Head of caudate nucleus (tissue), 42 donors: ENCODE data around the gene PPP2R5B.

ENCODE experiments used
- DNase-seq, 42 donors: peaks; one replicate each; pipeline versions ENCODE4 v3.0.0 to v3.0.0-alpha.2; 2020 to 2021; ENCODE audit warnings: mixed read lengths in 7 of 42
- intact Hi-C: fragments of 100-400 bp; cut with DNase I; formaldehyde crosslinking; loops from one replicate; pipeline ENCODE4 v1.15.0; 2022

Gene PPP2R5B

DNA sequence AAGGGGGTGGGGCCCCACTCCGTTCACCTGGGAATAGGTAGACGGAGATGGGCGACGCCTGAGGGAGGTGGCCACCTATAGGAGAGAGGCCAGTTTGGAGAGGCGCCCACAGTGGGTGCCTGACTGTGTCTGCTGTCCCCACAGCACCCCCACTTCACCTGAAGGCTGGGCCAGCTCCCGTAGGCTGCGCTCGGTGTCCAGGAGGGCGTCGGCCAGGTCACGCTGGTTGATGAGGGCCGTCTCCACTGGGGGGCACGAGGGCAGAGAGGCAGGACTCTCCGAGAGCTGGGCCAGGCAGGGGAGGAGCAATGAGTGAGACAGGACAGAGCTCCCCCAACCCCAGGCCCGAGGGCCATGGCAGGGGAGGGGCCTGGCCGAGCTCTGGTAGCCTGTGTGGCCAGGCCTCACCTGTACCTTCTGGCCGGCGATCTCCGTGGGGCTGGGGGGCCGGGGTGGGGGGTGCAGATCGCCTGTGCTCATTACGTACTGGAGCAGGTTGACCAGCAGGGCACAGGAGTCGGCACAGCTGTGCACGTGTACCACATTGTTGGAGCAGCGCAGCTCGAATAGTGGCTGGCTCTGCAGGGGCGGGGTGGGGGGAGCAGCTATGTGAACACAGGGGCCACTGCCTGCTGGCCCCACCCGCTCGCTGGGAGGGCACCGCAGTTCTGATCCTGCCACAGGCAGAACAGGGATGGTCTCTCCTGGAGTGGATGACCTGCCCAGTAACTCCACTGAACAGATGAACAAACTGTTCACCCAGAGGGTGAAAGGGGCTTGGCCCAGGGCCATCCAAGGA is 22.2 kb upstream of the PPP2R5B start:
- intact Hi-C loops, result no loop called here
- no peak for DNase-seq

DNA sequence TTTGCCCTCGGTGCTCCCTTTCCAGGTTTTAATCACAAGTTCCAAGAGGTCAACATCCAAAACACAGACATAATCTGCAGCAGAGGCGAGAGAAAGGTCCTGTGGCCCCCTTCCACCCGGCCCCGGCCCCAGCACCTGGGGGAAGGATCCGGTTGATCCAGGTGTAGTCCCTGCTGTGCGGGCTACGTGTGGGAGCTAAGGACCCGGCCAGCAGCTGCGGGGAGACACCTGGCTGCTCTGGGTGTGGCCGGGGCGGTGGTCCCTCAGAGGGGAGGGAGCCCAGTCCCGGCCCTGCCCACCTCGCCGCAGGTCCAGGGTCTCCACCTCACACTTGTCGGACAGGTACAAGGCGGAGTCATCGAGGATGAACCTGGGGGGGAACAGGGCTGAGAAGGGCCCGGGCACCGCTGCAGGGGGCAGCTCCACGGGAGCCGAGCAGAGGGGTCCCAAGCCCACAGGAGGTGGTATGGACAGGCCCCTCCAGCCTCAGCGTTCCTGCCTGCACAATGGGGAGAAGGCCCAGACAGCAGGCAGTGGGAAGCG is 21.1 kb upstream of the PPP2R5B start:
- intact Hi-C loops, result no loop called here
- DNase-seq, result no peak

DNA sequence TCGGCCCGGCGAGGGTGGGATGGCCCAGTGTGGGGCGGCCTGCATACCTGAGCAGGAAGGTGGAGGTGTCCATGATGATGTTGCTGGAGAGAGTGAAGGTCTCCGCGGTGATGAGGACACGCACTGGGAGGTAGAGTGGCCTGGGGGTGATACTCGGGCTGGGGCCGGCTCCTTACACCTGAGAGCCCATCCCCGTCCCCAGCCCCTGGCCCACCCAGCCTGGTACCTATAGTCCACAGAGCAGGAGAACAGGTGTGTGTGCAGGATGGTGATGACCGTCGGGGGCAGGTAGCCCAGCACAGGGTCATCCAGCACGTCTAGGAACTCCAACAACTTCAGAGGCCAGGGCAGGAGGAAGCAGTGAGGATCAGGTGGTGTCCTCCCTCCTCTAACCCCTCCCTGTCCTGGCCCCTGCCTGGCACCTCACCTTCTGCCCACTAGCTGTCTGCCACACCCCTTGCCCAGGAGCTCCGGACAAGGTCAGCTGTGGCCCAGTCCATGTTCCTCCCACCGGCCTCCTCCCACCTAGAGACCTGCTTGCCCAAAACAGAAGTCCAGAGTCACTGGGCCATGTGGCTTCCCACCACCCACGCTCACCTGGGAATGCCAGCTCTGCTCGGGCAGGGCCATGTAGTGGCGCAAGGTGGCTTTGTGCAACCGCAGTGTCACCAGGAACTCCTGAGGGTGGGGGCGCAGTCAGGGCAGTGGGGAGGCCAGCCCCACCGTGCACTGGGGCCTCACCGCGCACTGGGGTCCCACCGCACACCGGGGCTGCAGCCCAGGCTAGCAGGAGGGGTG is 18.8 kb upstream of the PPP2R5B start:
- intact Hi-C loops, result no loop called here
- no peak for DNase-seq

DNA sequence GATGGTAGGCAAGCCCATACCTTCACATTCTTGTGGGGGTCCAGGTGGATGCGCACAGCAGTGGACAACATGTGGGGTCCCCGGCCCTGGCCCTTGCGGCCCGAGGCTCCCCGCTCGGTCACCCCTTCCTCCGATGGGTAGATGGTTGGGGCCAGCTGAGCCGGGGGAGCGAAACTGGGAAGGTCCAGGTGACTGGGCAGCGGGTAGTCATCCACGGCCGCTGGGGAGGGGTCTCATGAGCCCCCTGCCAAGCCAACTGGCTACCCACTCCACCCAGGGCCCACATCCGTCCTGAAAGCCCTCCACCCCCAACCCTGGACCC is 18.2 kb upstream of the PPP2R5B start:
- no peak for DNase-seq
- intact Hi-C loops, result no loop called here

DNA sequence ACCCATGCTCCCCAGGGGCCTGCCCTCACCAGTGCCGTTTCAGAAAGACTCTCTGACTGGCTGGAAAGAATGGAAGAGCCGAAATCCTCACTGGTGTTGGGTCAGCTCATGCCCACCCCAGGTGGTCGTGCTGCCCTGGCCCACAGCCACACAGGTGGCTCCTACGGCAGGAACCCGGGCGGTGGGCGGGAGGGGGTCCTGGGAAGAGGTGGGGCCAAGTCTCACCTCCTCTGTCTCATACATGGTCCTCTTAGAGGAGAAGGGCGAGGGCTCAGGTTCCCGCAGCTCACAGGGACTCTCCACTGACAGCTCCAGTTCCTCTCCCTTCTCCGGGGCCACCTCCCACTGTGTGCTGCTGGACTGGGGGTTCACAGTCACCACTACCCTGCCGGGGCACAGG is 15.7 kb upstream of the PPP2R5B start:
- intact Hi-C loops, result no loop called here
- DNase-seq, result no peak

DNA sequence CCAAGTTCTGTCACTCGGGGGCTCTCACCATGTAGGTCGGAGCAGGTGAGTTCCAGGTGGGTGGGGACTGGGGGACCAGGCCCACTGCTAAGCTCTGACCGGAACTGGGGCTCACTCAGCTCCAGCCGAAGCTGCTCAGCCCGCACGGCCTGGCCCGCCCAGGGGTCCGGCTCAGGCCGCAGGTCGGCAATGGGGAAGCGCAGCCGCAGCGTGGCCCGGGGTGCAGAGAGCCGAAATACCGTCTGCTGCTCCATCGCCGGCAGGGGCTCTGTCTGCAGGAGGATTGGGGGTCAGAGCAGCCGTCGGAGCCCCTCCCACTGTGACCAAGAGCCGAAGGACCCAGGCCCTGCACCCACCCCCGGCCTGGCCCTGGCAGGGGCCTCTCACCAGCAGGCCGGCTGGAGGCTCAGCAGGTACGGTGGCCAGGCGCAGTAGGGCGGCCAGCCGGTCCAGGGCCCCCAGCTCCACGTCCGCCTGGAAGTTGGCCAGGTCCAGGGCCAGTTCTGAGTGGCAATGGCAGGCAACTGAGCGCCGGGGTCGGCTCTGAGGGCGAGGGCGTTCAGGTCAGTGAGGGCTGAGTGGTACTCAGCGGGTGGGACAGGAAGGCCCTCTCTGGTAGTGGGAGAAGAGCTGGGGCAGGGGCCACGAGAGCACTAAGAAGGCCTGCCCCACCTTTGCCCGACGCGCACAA is 14.7 kb upstream of the PPP2R5B start:
- intact Hi-C loops, result no loop called here
- no peak for DNase-seq

DNA sequence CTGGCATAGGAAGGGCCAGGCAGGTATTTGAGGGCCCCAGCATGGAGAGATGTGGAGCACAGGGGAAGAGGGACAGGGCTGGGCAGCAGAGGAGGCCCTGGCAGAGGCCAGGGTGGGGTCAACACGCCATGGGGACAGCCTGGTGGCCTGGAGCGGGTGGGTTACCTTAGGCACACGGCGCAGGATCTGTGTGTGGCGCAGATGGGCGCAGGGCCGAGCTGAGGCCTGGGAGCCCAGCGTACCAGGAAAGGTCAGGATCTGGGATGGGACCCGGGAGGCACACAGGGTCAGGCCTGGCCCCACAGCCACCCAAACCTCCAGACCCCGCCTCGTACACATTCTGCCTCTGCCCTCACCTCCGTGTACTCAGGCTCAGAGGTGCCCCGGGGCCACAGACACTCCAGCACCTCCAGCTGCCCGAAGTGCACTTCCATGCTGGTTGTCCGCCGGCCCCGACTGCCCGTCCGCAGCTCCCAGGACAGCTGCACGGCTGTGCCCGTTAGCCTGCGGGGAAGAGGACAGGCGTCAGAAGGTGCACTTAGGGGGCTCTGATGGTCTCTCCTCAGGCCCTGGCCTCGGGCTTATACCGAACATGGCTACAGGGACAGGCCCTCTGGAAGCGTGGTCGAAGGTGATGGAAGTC is 13.9 kb upstream of the PPP2R5B start:
- no peak for DNase-seq
- intact Hi-C loops, result no loop called here

DNA sequence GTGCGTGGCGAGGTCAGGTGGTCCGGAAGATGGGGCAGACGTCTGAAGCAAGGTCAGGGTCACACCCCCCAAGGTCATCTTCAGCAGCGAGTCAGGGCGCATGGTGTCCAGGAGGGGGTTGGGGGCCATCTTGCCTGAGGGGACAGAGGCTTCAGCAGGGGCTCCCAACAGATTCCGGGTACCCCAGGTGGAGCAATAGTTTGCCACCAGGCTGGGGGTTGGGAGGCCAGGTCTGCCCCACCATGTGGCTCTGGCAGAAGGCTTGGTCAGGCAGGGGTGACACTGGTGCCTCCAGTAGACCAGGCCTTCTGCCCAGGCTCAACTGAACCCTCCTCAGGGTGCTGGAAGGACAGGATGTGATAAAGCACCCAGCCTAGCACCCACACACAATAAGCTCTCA is 13.3 kb upstream of the PPP2R5B start:
- intact Hi-C loops, result no loop called here
- no peak for DNase-seq

DNA sequence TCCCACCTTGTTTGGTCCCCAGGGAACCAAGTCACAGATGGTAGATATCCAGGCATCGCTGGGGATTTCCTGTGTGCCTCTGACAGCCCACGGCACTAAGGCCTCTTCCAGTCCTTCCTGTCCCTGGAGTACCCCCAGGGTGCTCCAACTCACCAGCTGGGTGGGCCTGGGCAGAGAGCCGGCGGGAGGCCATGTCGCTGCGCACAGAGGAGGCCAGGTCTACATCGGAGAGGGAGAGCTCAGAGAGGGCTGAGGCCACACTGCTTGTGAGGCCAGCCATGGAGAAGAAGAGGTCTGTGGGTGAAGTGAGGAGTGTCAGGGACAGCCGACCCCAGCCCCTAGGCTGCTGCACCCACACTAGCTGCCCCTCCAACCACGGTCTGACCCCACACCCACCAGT is 12.8 kb upstream of the PPP2R5B start:
- intact Hi-C loops, result no loop called here
- no peak for DNase-seq

DNA sequence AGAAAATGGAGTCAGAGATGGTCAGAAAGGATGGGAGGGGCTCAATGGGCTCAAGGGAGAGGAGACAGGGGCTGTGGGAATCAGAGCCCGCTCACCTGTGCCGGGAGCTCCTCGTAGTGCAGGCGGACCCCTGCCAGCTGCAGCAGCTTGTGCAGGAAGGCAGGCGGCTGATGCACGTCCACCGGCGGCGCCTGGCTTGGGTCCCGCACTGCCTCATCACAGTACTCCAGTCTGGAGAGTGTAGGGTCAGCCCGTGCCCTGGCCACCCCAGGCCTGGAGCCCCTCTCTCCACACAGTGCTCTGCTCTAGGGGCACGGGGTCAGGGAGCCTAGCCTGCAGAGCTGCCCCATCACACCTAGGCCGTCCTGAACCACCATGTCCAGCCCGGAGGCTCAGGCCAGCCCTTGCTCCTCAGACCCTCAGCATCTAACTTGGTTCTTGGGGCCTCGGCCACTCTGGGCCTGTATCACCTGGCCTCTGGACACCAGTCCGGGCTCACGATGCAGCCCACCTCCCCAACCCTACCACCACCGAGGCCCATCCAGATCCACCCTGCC is 11.2 kb upstream of the PPP2R5B start:
- intact Hi-C loops, result no loop called here
- DNase-seq, result no peak

DNA sequence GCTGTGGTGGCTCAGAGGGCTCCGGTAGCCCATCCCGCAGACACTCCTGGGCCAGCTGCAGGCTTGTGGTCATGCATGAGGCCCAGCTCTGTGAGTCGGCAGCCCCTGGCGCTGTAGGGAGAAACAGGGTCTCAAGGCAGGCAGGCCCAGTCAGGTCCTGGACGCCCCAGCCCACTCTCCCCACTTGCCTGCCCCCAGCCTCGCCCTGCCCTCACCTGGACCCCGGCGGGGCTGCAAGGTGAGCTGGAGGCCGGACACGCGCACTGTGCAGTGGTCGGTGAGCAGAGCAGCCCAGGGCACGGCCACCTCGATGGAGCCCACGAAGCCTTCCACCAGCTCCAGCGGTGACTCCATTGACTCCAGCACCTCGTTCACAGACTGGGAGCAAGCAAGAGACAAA is 10.4 kb upstream of the PPP2R5B start:
- no peak for DNase-seq
- intact Hi-C loops, result no loop called here

DNA sequence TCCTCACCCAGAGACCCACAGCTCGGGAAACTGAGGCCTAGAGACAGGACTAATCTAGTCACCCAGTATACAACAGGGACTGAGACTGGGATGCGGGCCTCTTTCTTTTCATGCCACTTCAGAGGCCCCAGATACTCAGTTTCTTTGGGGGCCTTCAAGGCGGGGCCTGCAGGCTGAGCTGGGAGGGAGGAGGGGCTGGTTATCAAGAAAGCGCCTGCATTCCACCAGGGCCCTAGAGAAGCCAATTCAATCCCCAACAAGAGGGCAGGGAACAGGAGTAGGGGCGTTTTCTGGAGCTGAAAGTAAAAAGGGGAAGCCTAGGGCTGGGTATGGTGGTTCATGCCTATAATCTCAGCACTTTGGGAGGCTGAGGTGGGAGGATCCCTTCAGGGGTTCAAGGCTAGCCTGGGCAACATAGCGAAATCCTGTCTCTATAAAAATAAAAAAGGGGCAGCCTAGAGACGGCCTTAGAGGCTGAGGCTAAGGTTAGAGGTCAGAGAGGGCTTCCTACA is 9.1 kb upstream of the PPP2R5B start:
- no peak for DNase-seq
- intact Hi-C loops, result no loop called here

DNA sequence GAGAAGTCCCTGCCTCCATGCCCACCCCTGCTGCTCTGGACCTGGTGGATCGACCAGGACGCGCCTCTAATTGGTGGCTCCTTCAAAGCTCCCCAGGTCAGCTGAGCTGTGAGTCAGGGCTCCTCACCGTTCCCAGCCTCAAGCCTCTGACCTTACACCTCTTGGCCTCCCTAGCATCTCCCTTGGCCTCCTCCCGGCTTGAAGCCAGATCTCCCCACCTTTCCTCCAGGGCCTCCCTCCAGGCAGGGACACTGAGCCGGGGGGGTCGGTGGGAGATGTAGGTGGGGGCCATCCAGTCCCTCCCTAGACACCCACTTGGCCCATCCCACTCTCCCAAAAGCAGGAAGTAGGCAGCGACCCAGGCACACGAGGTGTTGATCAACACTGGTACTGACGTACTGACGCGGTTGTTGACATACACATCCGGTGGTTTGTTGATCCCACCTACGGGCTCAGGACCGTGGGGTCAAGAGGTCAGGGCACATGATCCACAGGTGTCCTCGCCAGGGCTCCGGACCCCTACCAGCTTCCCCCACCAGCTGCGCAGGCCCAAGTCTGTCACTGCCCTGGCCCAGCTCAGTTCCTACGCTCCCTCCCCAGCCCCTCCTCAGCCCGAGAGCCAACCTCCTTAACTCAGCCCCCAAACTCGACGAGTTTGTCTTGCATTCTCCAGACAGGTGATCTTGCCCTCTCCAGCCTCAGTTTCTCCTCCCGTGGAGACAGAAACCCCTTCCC is 8.3 kb upstream of the PPP2R5B start:
- peak in 1 of 42 donors; percentile 28 for DNase-seq
- intact Hi-C loops, result loop anchor here (2.0 kb wide), 1 partner anchor 111 kb away; the partner anchor contains the start of gene SNX15

DNA sequence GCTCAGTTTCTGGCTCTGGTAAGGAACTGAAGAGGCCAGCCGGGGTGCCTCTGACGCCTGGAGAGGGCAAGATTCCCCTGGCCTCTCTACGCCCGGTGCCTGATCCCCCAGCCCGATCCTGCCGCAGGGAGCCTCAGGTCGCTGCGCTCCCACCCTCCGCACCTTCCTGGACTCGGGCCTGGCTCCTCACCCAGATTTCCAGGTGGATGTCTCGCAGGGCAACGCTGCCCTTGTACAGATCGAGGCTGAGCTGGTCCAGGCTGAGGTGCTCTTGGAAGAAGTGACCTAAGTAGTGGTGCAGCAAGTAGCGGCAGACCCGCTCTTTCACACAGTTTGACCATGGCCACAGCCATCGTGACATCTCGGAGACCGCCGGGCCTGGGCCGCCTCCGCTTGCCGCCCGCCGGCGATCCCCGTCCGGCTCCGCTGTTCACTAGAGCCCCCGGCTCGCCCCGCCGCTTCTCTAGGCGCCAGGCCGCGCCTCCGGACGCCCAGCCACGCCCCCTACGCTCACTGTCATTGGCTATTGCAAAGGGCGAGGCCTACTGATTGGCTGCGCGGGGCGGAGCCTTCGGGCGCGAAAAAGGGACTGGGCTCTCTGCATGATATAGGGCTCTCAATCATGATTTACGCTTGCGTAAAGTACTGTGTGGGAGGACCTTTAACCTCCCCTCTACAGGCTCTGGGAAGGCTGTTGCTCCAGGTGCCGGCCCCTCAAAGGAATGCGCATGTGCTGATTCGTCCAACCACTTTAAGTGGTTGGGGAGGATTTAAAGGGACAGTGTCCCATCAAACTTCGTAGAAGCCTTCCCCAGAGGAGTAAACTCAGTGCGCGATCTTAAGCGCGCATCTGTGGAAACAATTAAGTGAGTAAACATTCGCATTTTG is 7.5 kb upstream of the PPP2R5B start, which contains the start of gene ATG2A:
TSS of gene ATG2A (minus strand) at position 435 of the 888 bp plus-strand sequence. CDS start at position 361, 74 bp downstream.
- intact Hi-C loops, result loop anchor here (2.0 kb wide), 1 partner anchor 110 kb away; the partner anchor contains the start of gene SNX15
- peak; percentile 95 to 100 (median 99) for DNase-seq

DNA sequence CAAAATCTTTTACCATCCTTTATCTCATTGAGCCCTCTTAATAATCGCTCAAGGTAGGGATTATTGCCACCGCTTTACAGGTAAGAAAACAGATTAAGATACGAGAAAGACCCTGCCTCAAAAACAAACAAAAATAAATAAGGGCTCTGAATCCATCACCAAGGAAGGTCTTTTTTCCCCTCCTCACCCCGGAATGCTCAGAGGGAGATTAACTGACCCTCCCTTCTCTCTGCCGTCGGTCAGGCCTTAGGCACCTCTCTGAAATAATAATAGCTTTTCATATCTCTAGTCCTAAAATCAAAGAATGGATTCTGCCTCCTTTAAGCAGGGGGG is 6.9 kb upstream of the PPP2R5B start:
- intact Hi-C loops, result loop anchor here (2.0 kb wide), 1 partner anchor 109 kb away; the partner anchor contains the start of gene SNX15
- no peak for DNase-seq

DNA sequence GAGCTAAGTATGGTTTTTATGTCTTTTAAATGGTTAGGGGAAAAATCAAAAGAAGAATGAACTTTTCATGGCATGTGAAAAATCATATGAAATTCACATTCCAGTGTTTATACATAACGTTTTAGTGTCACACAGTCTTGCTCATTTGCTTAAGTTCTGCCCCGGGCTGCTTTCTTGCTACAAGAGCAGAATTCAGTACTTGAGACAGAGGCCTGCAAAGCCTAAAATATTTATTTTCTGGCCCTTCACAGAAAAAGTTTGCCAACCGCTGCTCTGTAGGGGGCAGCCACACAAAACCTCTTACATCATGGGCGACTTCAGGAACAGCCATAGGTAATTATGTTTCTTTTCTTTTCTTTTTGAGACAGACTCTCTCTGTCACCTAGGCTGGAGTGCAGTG is 6.5 kb upstream of the PPP2R5B start:
- DNase-seq, result peak in 4 of 42 donors; percentile 18 to 55 (median 32)
- intact Hi-C loops, result no loop called here

DNA sequence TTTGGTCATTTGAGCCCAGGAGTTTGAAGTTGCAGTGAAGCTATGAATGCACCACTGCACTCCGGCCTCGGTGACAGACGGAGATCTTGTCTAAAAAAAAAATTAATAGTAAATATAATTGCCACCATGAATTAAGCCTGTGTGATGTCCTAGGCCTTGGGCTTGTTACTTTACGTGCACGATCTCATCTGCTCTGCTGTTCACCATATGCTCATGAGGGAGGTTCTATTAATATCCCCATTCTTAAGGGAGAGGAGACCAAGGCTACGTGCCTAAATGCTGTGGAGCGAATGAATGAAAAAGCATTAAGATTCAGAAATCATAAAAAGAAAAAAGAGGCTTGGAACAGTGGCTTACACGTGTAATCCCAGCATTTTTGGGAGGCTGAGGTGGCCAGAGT is 4.9 kb upstream of the PPP2R5B start:
- intact Hi-C loops, result loop anchor here (10.0 kb wide), 1 partner anchor 195 kb away; the partner anchor contains the start of genes TM7SF2 and ZNHIT2
- no peak for DNase-seq
